H1 (cell line): ENCODE data around the gene GNB5. TPM values are rescaled to one million over a fixed set of nuclear protein-coding genes. Genes with fewer than 3 reads are reported as not detected.

ENCODE experiments used
- CTCF ChIA-PET: fragments of 300-600 bp; sonication (Branson Sonifier 250); formaldehyde crosslinking; loops from one replicate; lab custom pipeline; 2021; ENCODE audit not compliant: partially characterized antibody; lab: Charles Lee
- POLR2A ChIA-PET: fragments of 300-600 bp; sonication (Branson Sonifier 250); formaldehyde crosslinking; loops from one replicate; lab custom pipeline; 2021; ENCODE audit warnings: inconsistent platforms; ENCODE audit not compliant: partially characterized antibody; lab: Charles Lee
- DNase-seq, 2 experiments: peaks; one replicate each; pipeline versions ENCODE4 v3.0.0 to v3.0.0-alpha.2; 2010 to 2022; ENCODE audit warnings: low spot score in 2 of 2, low read depth in 1 of 2, mixed read lengths in 1 of 2
- FAIRE-seq: peaks from 2 replicates; lab custom pipeline; 2011; peaks lifted over from hg19 to GRCh38; lab: Jason Lieb, UNC
- H2AFZ ChIP-seq: 2 replicates; pipeline ENCODE4 v1.8.1; 2012; ENCODE audit warnings: low read length, inconsistent platforms
- H2AK5ac ChIP-seq: 2 replicates; pipeline ENCODE4 v1.6.1; 2013; ENCODE audit warnings: low read depth, low read length
- H2BK120ac ChIP-seq: replicated peaks from 2 replicates; pipeline ENCODE3; 2013; ENCODE audit warnings: low read depth, low read length, inconsistent platforms
- H2BK12ac ChIP-seq: 2 replicates; pipeline ENCODE4 v1.6.1; 2013; ENCODE audit warnings: low read depth, low read length
- H2BK15ac ChIP-seq: 2 replicates; pipeline ENCODE4 v1.6.1; 2013; ENCODE audit warnings: low read length
- H2BK20ac ChIP-seq: 2 replicates; pipeline ENCODE4 v1.6.1; 2013; ENCODE audit warnings: low read length
- H2BK5ac ChIP-seq: 2 replicates; pipeline ENCODE4 v1.6.1; 2013; ENCODE audit warnings: low read depth, low read length
- H3K14ac ChIP-seq: 2 replicates; pipeline ENCODE4 v1.6.1; 2013; ENCODE audit warnings: inconsistent platforms; ENCODE audit not compliant: insufficient read length
- H3K18ac ChIP-seq: 2 replicates; pipeline ENCODE4 v1.6.1; 2013; ENCODE audit warnings: low read length; ENCODE audit errors: extremely low read depth
- H3K23ac ChIP-seq: 2 replicates; pipeline ENCODE4 v1.6.1; 2013; ENCODE audit warnings: inconsistent platforms; ENCODE audit not compliant: insufficient read length
- H3K23me2 ChIP-seq: 2 replicates; pipeline ENCODE4 v1.6.1; 2013; ENCODE audit warnings: low read depth, low read length
- H3K27ac ChIP-seq: 2 replicates; pipeline ENCODE4 v1.6.1; 2011; ENCODE audit warnings: low read depth, low read length, inconsistent platforms
- H3K27me3 ChIP-seq, 4 experiments: replicated peaks in 1 of 4; 1 replicate in 1 of 4; 2 replicates in 3 of 4; pipeline versions ENCODE4 v1.6.1 to v1.8.1; 2011 to 2013; ENCODE audit warnings: low read length in 3 of 4, mild to moderate bottlenecking in 3 of 4, inconsistent platforms in 2 of 4, mixed read lengths in 2 of 4, moderate library complexity in 1 of 4; ENCODE audit not compliant: control insufficient read depth in 3 of 4, insufficient read depth in 3 of 4; ENCODE audit errors: extremely low read depth in 1 of 4
- H3K36me3 ChIP-seq, 4 experiments: 2 replicates each; pipeline versions ENCODE4 v1.6.1 to v1.8.1; 2011 to 2013; ENCODE audit warnings: mild to moderate bottlenecking in 4 of 4, low read length in 3 of 4, moderate library complexity in 2 of 4, control low read depth in 1 of 4, inconsistent platforms in 1 of 4; ENCODE audit not compliant: insufficient read depth in 4 of 4, control insufficient read depth in 2 of 4
- H3K4ac ChIP-seq: replicated peaks from 2 replicates; pipeline ENCODE3; 2013; ENCODE audit warnings: low read length, low read depth, mixed read lengths, inconsistent platforms; ENCODE audit not compliant: insufficient read length
- H3K4me1 ChIP-seq, 4 experiments: replicated peaks in 1 of 4; 1 replicate in 1 of 4; 2 replicates in 3 of 4; pipeline versions ENCODE4 v1.6.1 to v1.8.1; 2011 to 2013; ENCODE audit warnings: low read length in 3 of 4, inconsistent platforms in 2 of 4, mixed read lengths in 1 of 4; ENCODE audit not compliant: insufficient read depth in 4 of 4, control insufficient read depth in 3 of 4
- H3K4me2 ChIP-seq, 2 experiments: 2 replicates each; pipeline versions ENCODE4 v1.6.1 to v1.8.1; 2011 to 2013; ENCODE audit warnings: low read depth in 2 of 2, low read length in 2 of 2, control low read depth in 1 of 2, inconsistent platforms in 1 of 2, mild to moderate bottlenecking in 1 of 2; ENCODE audit not compliant: insufficient read depth in 1 of 2
- H3K4me3 ChIP-seq, 4 experiments: fragments of 200-600, 300-600 bp in 1 of 4; sonication (generic), shearing (Covaris generic), sonication (Bioruptor Twin) in 1 of 4; 2 replicates each; pipeline versions ENCODE4 v1.5.1 to v1.8.1; 2011 to 2016; ENCODE audit warnings: low read length in 4 of 4, low read depth in 3 of 4, control low read depth in 2 of 4, inconsistent platforms in 2 of 4, mild to moderate bottlenecking in 2 of 4, mixed read lengths in 1 of 4, moderate library complexity in 1 of 4; ENCODE audit not compliant: insufficient read depth in 2 of 4; ENCODE audit errors: extremely low read depth in 1 of 4
- H3K56ac ChIP-seq: replicated peaks from 2 replicates; pipeline ENCODE3; 2013; ENCODE audit warnings: low read depth, mild to moderate bottlenecking, mixed read lengths, low read length, inconsistent platforms; ENCODE audit not compliant: insufficient read length
- H3K79me1 ChIP-seq: 2 replicates; pipeline ENCODE4 v1.6.1; 2013; ENCODE audit warnings: low read depth, low read length, control low read depth
- H3K79me2 ChIP-seq, 2 experiments: 2 replicates each; pipeline versions ENCODE4 v1.6.1 to v1.8.1; 2012 to 2013; ENCODE audit warnings: low read length in 2 of 2, mild to moderate bottlenecking in 2 of 2, inconsistent platforms in 1 of 2; ENCODE audit not compliant: insufficient read depth in 2 of 2, control insufficient read depth in 1 of 2
- H3K9ac ChIP-seq, 4 experiments: replicated peaks in 1 of 4; 1 replicate in 1 of 4; 2 replicates in 3 of 4; pipeline versions ENCODE4 v1.6.1 to v1.8.1; 2011 to 2013; ENCODE audit warnings: low read depth in 3 of 4, low read length in 3 of 4, control low read depth in 2 of 4, mild to moderate bottlenecking in 2 of 4, moderate library complexity in 2 of 4, inconsistent platforms in 1 of 4; ENCODE audit errors: extremely low read depth in 1 of 4
- H3K9me3 ChIP-seq, 2 experiments: 2 replicates each; pipeline versions ENCODE4 v1.6.1 to v1.8.1; 2012 to 2013; ENCODE audit warnings: mild to moderate bottlenecking in 2 of 2, moderate library complexity in 2 of 2, control low read depth in 1 of 2, inconsistent platforms in 1 of 2, low read depth in 1 of 2, low read length in 1 of 2, mixed read lengths in 1 of 2; ENCODE audit not compliant: insufficient read depth in 2 of 2
- H4K20me1 ChIP-seq, 2 experiments: replicated peaks in 1 of 2; 2 replicates each; pipeline versions ENCODE3 to v1.8.1; 2011 to 2013; ENCODE audit warnings: inconsistent platforms in 2 of 2, low read length in 2 of 2, mild to moderate bottlenecking in 1 of 2; ENCODE audit not compliant: insufficient read depth in 2 of 2, control insufficient read depth in 1 of 2
- H4K5ac ChIP-seq: 2 replicates; pipeline ENCODE4 v1.6.1; 2013; ENCODE audit warnings: low read length, low read depth, mixed read lengths, inconsistent platforms; ENCODE audit not compliant: insufficient read length
- H4K8ac ChIP-seq: 2 replicates; pipeline ENCODE4 v1.8.0; 2013; ENCODE audit warnings: mild to moderate bottlenecking, moderate library complexity, low read length, inconsistent platforms; ENCODE audit not compliant: insufficient read depth; ENCODE audit errors: extremely low read depth
- H4K91ac ChIP-seq: replicated peaks from 2 replicates; pipeline ENCODE3; 2013; ENCODE audit warnings: low read length, mixed read lengths, inconsistent platforms; ENCODE audit not compliant: insufficient read length
- CEBPB ChIP-seq: IDR thresholded peaks from 2 replicates; pipeline ENCODE4 v1.6.1; 2012; ENCODE audit warnings: low read depth, low read length
- NRF1 ChIP-seq: IDR thresholded peaks from 2 replicates; pipeline ENCODE4 v1.6.1; 2011; ENCODE audit warnings: mild to moderate bottlenecking, low read depth, low read length, improper control_type of control experiment
- SIX5 ChIP-seq: IDR thresholded peaks from 2 replicates; pipeline ENCODE4 v1.6.1; 2011; ENCODE audit warnings: mild to moderate bottlenecking, low read depth, low read length
- WGBS, 2 experiments: shearing (Covaris generic) in 1 of 2; methylation state at CpG; one replicate each; pipeline versions ENCODE4 v1.1.6 to v1.1.7; 2013 to 2015; ENCODE audit warnings: low lambda C conversion rate in 2 of 2, mixed read lengths in 2 of 2, inconsistent platforms in 1 of 2, low coverage in 1 of 2, missing lambda C conversion rate in 1 of 2; ENCODE audit not compliant: insufficient replicate concordance in 2 of 2, insufficient coverage in 1 of 2, insufficient read length in 1 of 2; ENCODE audit errors: extremely low coverage in 1 of 2, missing lambda C conversion rate in 1 of 2; 5-methylcytosine and 5-hydroxymethylcytosine counted together
- polyA plus RNA-seq, 7 experiments: library from polyadenylated mRNA; depleted of rRNA in 3 of 7; stranded (reverse) in 5 of 7; unstranded in 2 of 7; fragments of >200 nt in 5 of 7; fragments of 200-250 nt in 2 of 7; gene quantifications; 1 replicate in 5 of 7; 2 replicates in 1 of 7; 4 replicates in 1 of 7; pipeline versions ENCODE4 v1.2.1 to v1.2.3, GENCODE V29; 2011 to 2013; ENCODE audit warnings: missing spikeins in 2 of 7, mixed read lengths in 2 of 7
- total RNA-seq: library from RNA; stranded (reverse); fragmentation: NEBNext Ultra II Directional; extraction: Animal tissue kit (Norgen Biotek cat#: 25700); gene quantifications from 2 replicates; pipeline ENCODE4 v1.2.1, GENCODE V29; 2021

The GNB5 gene
- total and polyA plus RNA-seq, 2 of the 8 experiments (the other 6 are each of a cell fraction or from before 2014, with no cell fraction given) = 21.7 to 42.5 TPM

GRCh38 chr15:52098323-52098722 is 92.9 kb downstream of the GNB5 start:
- Histone ChIP-seq H4K8ac (no peak overlapping the region), H3K56ac (no peak overlapping the region), H4K5ac (no peak overlapping the region), H3K4me3 (no peak overlapping the region), H3K27ac (no peak overlapping the region), H3K27me3 (no peaks in the 10 kb centered on the region), H2BK120ac (no peak overlapping the region), H2BK12ac (no peak overlapping the region), H2AFZ (no peak overlapping the region), H4K91ac (no peak overlapping the region), H3K79me1 (no peaks in the 10 kb centered on the region), H3K23me2 (no peaks in the 10 kb centered on the region; the same call in 1 of the 2 replicates), H3K9ac (no peak overlapping the region), H3K4ac (no peak overlapping the region), H3K36me3 (no peaks in the 10 kb centered on the region), H2BK5ac (no peak overlapping the region), H2BK15ac (no peak overlapping the region), H4K20me1 (no peaks in the 10 kb centered on the region), H3K79me2 (no peaks in the 10 kb centered on the region), H3K9me3 (no peaks in the 10 kb centered on the region), H3K18ac (no peak overlapping the region), H3K4me1 (no peaks in the 10 kb centered on the region), H2BK20ac (no peak overlapping the region), H3K14ac (no peak overlapping the region), H2AK5ac (no peak overlapping the region), H3K4me2 (no peak overlapping the region), H3K23ac (no peak overlapping the region)
- TF ChIP-seq SIX5 (no peak), NRF1 (no peak), CEBPB (peak; percentile 87)
- DNase-seq (no peak), FAIRE-seq (no peak)
- POLR2A ChIA-PET = interaction anchor here (1.1 kb wide), 1 partner anchor 15 kb away, joined by 4 read pairs; no protein-coding TSS in a partner anchor
- 93% methylated on average over 2 of the region's 2 CpGs; no CpG with 5 or more reads in 1 of the 2 experiments for WGBS, 2 experiments
- CTCF ChIA-PET = interaction anchor here (0.8 to 2.3 kb wide), 7 partner anchors 11 to 99 kb away, joined by 3 to 8 read pairs (median 5); no protein-coding TSS in a partner anchor
